HG03460 (cell line): Measurements from ENCODE around the gene HSPG2.
A peak's percentile ranks its signal among the peaks of the same experiment; 100 is the strongest.
"Not testable (repeated sequence)": the region's sequence is repeated elsewhere in the genome, so short reads cannot be mapped to it uniquely, and the experiment has no call there.

Source experiments
- ATAC-seq: cut with Tn5 transposase; IDR thresholded peaks from one replicate; pipeline ENCODE4 v1.9.1; 2021; ENCODE audit not compliant: unreplicated experiment

The HSPG2 gene

DNA sequence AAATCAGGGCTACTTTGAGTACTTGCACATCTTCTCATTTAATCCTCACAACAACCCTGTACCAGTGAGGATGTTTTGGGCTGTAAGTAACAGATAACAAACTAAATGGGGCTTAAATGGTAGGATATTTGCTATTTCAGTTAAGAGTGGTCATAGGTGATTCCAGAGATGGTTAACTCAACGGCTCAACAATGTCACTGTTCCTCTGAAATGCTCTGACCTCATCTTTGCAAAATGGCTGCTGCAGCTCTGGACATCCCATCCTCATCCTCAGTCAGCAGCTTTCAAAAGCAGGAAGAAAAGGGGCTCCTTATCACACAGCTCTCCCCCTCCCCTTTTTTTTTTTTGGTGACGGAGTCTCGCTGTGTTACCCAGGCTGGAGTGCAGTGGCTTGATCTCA lies 123.6 kb downstream of the HSPG2 start:
- no peak for ATAC-seq

DNA sequence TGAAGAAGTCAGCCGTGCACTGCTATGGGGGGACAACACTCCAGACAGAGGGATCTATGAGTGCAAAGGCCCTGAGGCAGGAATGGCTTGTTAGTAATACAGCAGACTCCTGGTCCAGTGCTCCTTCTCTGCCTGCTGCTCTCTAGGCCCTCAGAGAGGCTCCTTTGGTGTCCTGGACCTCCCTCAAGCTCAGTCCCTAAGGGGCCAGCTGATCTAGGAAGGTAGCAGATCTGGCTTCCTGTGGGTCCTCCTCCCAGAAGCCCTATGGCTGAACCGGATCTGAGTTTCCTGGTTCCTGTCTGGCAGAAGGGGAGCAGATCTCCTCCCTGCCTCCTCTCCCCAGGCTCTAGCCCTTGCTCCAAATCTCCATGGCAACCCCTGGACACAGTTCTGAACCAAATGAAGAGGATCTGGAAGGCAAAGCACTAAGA lies 125.2 kb downstream of the HSPG2 start, which contains the start of gene LDLRAD2:
LDLRAD2 (plus strand) TSS at position 391 of the 431 bp plus-strand sequence. CDS start 187 bp downstream, outside the sequence.
- ATAC-seq, result no peak

DNA sequence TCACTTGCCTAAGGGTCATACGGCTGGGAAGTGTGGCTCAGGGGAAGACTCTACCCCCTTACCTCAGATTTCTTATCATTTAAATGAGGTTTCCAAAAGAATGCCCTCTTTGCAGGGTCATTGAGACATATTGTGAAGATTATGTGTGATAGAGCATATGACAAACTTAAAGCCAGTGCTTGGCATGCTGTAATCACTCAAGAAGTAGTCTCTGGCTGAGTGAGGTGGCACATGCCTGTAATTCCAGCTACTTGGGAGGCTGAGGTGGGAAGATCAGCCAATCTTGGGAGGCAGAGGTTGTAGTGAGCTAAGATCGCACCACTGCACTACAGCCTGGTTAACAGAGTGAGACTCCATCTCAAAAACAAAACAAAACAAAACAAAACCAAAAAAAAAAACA lies 132.6 kb downstream of the HSPG2 start:
- ATAC-seq, result no peak

DNA sequence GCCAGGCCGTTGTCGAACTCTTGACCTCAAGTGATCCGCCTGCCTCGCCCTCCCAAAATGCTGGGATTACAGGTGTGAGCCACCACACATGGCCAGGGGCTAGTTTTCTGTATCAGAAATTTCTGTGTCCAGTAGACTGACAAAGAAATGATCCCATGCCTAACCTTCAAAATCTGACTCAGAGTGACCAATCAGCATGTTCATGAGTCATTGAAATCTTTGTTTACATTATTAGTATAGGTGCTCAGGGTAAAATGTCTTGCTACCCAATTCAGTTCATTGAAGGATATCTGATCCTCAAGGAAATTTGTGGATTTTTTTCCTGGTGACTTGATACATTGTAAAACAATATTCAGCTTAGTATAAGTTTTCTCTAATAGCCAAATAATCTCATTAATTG lies 136.0 kb downstream of the HSPG2 start:
- no peak for ATAC-seq

DNA sequence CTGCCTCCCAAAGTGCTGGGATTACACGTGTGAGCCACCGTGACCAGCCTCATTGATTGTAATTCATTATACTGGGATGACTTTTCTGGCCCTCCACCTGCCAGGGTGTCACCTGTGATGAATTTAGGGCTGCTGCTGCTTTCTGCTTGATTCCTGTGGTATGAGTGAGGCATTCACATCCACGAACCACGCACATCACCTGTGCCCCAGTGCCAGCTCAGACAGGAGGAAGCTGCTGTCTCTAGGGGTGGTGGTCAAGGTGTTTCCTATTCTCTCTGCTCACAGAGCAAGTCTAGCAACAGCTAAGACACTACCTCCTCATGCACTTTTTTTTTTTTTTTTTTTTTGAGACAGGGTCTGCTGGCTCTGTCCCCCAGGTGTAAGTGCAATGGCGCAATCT lies 137.4 kb downstream of the HSPG2 start:
- no peak for ATAC-seq

DNA sequence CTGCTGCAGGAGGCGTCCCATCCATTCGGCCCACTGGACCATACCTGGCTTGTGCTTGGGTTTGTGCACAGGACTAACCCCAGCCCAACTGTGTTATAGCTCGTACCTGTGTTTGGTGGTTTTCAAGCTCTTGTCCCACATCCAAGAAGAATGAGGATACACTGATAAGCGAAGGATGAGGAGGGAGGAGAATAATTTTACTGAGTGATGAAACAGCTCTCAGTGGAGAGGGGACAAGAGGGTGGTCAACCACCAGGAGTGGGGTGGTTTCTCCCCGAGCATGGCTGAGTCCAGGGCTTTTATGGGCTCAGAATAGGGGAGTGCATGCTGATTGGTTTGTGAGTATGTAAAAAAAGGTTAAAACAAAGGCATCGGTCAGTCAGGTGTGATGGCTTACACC lies 142.0 kb downstream of the HSPG2 start:
- no peak for ATAC-seq

DNA sequence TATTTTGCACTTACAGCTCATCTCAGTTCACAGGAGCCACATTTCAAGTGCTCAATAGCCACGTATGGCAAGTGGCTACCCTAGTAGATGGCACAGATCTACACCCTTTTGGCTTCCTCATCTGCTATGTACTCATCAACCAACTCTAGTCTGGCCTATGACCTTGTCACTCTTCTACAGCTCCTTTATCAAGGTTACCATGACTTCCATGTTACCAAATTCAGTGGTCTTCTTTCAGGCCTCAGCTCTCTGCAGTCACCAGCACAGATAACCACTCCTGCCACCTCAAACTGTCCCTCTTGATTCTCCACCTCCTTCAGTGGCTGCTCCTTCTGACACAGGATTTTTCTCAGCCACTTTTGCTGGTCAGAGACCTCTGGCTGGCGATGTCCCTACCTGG lies 142.5 kb downstream of the HSPG2 start:
- ATAC-seq, result no peak

DNA sequence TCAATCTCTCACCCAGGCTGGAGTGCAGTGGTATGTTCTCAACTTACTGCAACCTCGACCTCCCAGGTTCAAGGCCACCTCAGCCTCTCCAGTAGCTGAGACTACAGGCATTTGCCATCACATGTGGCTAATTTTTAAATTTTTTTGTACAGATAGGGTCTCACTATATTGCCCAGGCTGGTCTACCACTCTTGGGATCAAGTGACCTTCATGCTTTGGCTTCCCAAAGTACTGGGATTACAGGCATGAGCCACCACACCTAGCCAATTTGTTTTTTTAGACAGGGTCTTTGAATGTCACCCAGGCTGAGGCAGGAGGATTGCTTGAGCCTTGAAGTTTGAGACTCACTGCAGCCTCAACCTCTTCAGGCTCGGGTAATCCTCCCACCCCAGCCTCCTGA lies 144.0 kb downstream of the HSPG2 start:
- no peak for ATAC-seq

DNA sequence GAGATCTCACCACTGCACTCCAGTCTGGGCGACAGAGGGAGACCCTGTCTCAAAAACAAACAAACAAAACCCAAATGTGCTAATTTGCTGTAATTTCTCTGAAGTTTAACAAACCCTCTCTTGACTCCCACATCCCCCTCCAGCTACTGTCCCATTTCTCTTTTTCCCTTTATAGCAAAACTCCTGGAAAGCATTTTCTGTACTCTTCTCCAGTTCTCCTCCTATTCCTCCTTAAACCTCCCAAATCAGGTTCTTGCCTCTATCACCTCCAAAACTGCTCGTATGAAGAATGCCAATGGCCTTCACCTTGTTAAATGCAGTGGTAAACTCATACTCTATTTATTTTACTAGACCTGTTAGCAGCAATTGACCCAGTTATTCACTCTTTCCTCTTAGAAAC lies 150.5 kb downstream of the HSPG2 start:
- ATAC-seq, result no peak

DNA sequence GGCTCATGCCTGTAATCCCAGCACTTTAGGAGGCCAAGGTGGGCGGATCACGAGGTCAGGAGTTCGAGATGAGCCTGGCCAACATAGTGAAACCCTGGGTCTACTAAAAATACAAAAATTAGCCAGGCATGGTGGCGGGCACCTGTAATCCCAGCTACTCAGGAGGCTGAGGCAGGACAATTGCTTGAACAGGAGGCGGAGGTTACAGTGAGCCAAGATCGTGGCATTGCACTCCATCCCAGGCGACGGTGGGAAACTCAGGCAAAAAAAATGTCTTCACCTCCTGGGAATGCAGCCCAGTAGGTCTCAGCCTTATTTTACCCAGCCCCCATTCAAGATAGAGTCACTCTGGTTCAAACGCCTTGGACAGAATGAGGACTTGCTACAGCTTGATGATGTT lies 151.3 kb downstream of the HSPG2 start:
- ATAC-seq, result not testable (repeated sequence)

DNA sequence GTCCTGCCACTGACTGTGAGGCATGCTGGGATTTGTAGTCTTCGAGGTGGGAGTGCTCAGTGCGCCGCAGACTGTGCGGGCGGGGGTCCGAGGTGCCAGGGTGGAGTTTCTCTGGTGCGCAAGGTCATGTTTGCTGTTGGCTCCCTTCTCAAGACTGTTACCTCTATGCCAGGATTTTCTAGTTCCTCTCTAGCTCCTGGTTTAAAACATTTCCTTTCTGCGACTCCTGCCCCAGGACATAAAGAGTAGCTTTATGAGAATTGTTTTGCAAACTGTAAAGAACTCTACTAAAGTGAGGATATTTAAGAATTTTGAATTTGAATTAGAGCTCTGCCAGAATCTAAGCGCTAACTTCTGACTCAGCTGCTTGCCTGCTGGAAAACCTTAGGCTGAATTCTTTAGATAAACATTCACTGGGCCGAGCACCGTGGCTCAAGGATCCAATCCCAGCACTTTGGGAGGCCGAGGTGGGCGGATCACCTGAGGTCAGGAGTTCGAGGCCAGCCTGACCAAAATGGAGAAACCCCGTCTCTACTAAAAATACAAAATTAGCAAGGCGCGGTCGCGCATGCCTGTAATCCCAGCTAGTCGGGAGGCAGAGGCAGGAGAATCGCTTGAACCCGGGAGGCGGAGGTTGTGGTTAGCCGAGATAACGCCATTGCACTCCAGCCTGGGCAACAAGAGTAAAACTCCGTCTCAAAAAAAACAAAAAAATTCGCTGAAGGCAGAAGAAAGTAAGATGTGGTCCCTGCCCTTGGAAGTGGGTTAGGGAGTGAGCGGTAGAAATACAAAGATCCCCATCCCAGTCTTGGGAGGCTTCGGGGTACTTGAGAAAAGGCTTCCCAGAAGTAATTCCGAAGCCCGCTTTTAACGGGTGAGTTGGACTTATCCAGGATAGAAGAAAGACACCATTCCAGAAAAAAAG lies 153.2 kb downstream of the HSPG2 start:
- ATAC-seq, result no peak

DNA sequence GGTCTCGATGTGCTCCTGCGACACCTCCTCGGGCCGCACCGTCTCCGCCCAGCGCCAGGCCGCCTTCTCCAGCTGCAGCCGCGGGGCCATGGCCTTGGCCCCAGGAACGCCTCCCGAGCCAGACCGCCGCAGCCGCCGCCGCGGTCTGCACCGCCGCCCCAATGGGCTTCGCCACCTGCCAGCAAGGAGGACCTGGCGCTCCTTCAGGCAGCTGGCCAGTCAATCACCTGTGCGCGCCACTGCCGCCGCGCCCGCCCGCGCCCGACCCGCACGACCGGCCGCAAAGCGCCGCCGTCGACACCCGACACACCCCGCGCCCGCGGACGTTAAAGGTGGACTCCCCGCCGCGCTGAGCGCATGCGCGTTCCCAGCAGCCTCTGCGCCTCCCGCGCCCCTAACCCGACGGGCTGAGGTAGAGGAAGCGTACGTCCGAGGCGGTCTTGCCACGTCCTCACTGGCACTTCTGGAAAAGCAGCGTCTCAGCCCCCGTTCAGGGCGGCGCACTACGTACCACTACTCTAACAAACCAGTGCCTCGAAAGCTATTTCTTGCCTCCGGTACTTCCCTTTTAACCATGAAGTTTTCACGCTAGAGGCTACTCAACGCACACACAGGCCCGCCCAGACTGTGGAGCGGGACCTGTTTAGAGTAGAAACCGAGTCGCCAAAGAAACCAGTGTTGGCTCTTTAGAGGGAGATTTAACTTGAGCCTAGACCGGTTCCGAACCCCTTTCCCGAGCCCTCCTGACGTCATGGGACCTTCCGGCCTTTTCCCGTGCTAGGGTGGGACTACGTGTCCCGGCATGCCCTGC lies 154.0 kb downstream of the HSPG2 start, which contains the start of gene USP48:
USP48 (minus strand) TSS at position 282 of the 811 bp plus-strand sequence; CDS start at position 90, 192 bp downstream.
- ATAC-seq, result peak; percentile 60

DNA sequence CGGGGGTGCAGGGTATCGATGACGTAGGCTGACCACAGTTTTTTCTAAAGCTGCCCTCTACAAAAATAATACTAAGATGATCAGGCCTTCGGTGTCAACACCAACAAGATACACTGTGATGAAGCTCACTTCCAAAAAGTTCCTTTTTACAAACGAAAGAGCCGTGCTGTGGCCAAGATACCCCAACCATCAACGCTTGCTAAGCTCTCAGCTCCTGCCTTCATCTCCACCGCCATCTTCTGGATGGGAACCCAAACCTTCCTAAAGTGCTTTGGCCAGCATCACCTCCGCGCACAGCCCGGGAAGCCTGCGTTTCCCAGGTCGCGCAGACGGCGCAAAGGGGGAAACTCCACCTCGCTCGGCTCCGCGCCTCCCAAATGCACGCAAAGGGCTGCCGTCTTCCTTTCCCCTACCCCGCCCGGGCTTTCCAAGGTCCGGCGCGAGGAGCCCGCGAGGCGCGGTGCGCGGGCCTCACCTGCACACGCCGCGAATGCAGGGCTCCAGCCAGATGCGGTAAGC lies 154.7 kb downstream of the HSPG2 start:
- peak; percentile 25 for ATAC-seq

DNA sequence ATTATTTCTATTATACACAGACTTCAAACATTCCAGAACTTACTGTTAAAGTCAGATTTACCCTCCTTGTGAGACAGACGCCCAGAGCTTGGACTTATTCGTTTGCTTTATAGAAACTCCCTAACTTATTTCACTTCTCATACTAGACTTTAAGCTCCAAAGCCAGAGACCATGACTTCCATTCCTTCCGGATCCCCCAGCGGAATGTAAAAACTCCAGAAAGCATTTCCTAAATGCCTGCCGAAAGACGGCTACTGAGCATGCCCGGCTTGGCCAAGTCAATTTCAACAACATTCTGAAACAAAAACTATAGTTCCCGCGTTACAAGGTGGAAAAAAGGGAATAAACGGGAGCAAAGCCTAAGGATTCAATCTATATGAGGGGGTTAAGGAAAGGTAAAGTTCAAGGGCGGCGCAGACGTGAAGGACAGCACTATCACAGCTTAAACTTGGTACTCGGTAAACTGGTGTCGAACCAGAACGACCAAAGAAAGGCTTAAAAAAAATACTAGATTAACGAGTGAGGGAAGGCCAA lies 155.2 kb downstream of the HSPG2 start:
- ATAC-seq, result peak; percentile 19

DNA sequence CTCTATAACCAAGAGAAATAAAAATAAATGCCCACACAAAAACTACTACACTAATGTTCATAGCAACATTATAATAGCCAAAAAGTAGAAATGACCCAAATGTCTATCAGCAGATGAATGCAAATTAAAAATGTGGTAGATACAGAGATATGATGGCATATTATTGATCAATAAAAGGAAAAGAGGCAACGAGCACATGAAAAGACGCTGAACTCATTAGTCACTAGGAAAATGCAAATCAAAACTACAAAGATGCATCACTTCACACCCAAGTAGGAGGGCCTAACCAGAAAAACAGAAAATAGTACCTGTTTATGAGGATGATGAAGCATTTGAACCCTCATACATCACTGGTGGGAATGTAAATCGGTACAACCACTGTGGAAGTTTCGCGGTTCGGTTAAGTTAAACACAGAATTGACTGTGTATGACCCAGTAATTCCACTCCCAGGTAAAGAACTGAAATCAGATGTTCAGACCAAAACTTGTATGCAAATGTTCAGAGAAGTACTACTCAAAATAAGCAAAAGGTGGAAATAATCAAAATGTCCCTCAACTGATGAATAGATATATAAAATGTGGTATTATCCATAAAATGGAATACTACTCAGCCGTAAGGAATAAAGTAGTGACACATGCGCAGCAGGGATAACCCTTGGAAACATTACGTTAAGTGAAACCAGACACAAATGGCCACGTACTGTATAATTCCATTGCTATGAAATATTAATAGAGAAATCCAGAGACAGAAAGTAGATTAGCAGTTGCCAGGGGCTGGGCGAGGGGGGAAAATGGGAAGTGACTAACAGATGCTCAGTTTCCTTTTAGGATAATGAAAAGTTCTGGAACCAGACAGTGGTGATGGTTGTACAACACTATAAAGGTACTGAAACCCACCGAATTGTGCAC lies 157.2 kb downstream of the HSPG2 start:
- peak; percentile 30 for ATAC-seq

DNA sequence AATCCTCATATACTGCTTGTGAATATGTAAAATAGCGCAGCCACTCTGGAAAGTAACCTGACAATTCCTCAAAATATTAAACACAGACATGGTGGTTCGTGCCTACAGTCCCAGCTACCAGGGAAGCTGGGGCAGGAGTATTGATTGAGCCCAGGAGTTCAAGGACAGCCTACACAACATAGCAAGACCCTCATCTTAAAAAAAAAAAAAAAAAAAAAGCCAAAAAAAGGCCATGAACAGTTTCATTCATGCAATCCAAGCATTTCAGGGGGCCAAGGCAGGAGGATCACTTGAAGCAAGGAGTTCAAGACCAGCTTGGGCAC lies 158.7 kb downstream of the HSPG2 start:
- no peak for ATAC-seq

DNA sequence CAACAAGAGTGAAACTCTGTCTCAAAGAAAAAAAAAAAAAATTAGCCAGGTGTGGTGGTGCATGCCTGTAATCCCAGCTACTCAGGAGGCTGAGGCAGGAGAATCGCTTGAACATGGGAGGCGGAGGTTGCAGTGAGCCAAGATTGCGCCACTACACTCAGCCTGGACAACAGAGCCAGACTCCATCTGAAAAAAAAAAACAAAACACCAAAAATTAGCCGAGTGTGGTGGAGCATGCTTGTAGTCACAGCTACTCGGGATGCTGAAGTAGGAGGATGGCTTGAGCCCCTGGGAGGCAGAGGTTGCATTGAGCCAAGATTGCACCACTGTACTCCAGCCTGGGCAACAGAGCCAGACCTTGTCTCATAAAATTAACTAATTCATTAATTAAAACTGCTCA lies 160.2 kb downstream of the HSPG2 start:
- not testable (repeated sequence) for ATAC-seq

DNA sequence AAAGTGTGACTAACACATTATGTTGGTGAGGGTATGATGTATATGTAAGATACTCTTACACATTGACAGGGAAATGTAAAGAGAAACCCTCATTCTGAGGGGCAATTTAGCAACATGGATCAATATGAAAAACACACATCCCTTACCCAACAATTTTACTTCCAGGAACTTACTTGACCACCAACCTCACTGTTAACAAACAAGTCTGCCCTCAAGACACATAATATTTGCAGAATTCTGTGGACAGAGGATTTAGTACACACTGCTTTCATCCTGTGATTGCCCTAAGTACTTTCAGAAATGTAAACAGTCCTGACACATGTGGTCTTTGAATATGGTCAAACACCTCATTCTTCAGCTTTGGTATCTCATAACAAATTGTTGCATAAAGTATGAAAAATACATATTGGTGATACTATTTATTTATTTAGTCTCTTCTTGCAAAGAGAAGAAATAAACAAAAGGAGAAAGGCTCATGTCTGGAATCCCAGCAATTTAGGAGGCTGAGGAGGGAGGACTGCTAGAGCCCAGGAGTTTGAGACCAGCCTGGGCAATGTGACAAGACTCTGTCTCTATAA lies 161.0 kb downstream of the HSPG2 start:
- no peak for ATAC-seq

DNA sequence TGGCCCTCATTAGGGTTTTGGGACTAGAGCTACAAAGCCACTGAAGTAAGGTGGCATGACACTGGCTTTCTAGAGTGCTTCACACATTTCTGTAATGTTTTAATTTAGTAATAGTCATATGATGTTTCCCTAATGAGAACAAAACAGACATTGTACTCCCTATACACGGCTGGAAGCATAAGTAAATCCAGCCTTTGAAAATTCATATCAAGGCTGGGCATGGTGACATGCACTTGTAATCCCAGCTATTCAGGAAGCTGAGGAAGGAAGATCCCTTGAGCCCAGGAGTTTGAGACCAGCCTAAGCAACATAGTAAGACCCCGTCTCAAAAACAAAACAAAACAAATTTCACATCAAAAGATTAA lies 161.6 kb downstream of the HSPG2 start:
- ATAC-seq, result no peak
